Colonic mucosa (tissue), 4 donors: ENCODE data around the gene LMF1. TPM values are rescaled to one million over a fixed set of nuclear protein-coding genes. Genes with fewer than 3 reads are reported as not detected.

ENCODE experiments used
- DNase-seq: peaks from one replicate; pipeline ENCODE4 v3.0.0-alpha.2; 2020
- H3K27ac ChIP-seq: fragments of 200-600 bp; one replicate; pipeline ENCODE4 v1.8.0; 2021
- H3K27me3 ChIP-seq: fragments of 200-600 bp; one replicate; pipeline ENCODE4 v1.8.0; 2021
- H3K36me3 ChIP-seq: fragments of 200-600 bp; one replicate; pipeline ENCODE4 v1.8.0; 2021
- H3K4me1 ChIP-seq: fragments of 200-600 bp; one replicate; pipeline ENCODE4 v1.8.0; 2021; ENCODE audit warnings: mild to moderate bottlenecking
- H3K4me3 ChIP-seq: fragments of 200-600 bp; one replicate; pipeline ENCODE4 v1.8.0; 2021
- H3K9ac ChIP-seq, 2 donors: one replicate each; pipeline ENCODE4 v1.7.0; 2013; ENCODE audit warnings: control low read depth in 2 of 2, low read depth in 2 of 2, low read length in 2 of 2
- H3K9me3 ChIP-seq: fragments of 200-600 bp; one replicate; pipeline ENCODE4 v1.8.0; 2021
- intact Hi-C: fragments of 100-400 bp; cut with DNase I; formaldehyde crosslinking; loops from one replicate; pipeline ENCODE4 v1.14.1; 2022
- total RNA-seq, 2 donors: library from RNA; stranded (reverse); fragmentation: NEBNext Ultra II Directional in 1 of 2; extraction: Animal tissue kit (Norgen Biotek cat#: 25700) in 1 of 2; gene quantifications; one replicate each; pipeline ENCODE4 v1.2.1, GENCODE V29; 2021
- TF ChIP-seq, protein P1 (sequence below): fragments of 200-600 bp; IDR thresholded peaks from one replicate; pipeline ENCODE4 v1.8.0; 2022; ENCODE audit warnings: antibody characterized with exemption, mild to moderate bottlenecking
- donor health status: healthy.
- donor health status: DM: no; HTN: no; CAD: no.
- donor health status: DM: no; HTN: no; CAD: no.

LMF1 gene
- total RNA-seq, 2 donors from 2014 or later = 8.4 to 12.8 TPM

DNA sequence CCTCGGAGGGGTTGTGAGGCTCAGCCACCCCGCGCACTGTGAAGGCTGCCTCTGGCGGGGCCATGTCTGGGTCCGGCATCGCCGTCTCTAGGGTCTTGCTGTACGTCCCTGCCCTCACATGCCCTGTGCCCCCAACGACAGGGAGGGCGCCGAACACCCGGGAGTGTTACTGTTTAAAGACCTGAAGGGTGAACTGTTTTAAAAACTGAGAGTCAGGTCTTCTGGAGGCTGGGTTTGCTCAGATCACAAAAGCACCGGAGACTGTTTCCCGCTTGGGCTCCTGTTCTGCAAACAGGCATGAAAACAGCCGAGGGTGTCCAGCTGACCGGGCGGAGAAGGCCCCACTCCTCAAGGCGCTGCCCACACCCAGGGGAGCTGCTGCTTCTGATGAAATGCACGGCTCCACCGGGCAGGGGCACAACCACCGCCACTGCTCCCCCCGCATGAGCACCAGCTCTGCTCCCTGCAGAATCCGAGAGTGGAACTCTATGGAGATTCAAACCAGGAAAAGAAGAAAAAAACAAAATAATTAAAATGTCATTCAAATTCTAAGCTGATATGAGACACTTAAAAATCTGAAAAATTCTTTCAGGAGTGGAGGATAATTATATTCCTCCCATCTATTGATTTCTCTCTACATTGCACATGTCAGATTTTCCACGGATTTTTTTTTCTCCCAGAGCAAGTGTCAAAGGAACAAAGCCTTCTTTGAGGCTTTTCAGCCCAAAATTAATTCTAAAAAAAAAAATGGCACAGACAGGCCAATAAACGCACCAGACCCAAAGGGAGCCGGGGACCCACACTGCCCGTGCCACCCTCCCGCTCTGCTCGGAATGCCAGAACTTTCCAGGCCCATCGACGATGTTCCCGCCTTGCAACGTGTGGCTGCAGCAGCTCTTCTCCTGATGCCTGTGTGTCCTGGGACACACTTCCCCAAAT, 74.3 kb downstream of the LMF1 start:
- H3K4me1 ChIP-seq = no peaks in the 10 kb centered on the region
- no peak overlapping the region for H3K4me3 ChIP-seq
- no peak for DNase-seq
- H3K9ac ChIP-seq = no peak overlapping the region
- H3K36me3 ChIP-seq = no peaks in the 10 kb centered on the region
- intact Hi-C loops = no loop called here
- no peak overlapping the region for H3K27ac ChIP-seq
- no peaks in the 10 kb centered on the region for H3K9me3 ChIP-seq
- TF ChIP-seq, protein P1, sequence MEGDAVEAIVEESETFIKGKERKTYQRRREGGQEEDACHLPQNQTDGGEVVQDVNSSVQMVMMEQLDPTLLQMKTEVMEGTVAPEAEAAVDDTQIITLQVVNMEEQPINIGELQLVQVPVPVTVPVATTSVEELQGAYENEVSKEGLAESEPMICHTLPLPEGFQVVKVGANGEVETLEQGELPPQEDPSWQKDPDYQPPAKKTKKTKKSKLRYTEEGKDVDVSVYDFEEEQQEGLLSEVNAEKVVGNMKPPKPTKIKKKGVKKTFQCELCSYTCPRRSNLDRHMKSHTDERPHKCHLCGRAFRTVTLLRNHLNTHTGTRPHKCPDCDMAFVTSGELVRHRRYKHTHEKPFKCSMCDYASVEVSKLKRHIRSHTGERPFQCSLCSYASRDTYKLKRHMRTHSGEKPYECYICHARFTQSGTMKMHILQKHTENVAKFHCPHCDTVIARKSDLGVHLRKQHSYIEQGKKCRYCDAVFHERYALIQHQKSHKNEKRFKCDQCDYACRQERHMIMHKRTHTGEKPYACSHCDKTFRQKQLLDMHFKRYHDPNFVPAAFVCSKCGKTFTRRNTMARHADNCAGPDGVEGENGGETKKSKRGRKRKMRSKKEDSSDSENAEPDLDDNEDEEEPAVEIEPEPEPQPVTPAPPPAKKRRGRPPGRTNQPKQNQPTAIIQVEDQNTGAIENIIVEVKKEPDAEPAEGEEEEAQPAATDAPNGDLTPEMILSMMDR = no peak
- H3K27me3 ChIP-seq = no peaks in the 10 kb centered on the region

DNA sequence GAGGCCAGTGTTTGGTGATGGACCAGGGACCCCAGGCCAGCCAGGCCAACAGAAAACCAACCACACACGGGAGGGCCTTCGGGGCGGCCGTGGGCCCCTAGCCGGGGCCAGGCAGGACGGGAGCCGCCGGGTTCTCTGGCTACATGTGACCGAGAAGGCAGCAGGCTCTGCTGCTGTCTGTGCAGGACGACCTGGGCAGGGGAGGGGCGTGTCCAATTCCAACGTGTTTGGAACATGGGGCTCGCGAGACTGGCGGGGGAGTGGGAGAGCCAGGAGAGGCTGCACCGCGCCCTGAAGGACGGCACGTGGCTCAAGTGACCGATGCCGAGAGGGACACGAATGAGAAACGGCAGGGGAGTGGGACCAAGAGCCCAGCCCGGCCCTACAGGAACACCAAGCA, 75.4 kb downstream of the LMF1 start:
- no peak for DNase-seq
- intact Hi-C loops = no loop called here
- no peaks in the 10 kb centered on the region for H3K36me3 ChIP-seq
- H3K4me1 ChIP-seq = no peaks in the 10 kb centered on the region
- TF ChIP-seq, protein P1 = no peak
- no peaks in the 10 kb centered on the region for H3K27me3 ChIP-seq
- H3K9ac ChIP-seq = no peak overlapping the region
- no peak overlapping the region for H3K27ac ChIP-seq
- no peaks in the 10 kb centered on the region for H3K9me3 ChIP-seq
- H3K4me3 ChIP-seq = no peak overlapping the region

DNA sequence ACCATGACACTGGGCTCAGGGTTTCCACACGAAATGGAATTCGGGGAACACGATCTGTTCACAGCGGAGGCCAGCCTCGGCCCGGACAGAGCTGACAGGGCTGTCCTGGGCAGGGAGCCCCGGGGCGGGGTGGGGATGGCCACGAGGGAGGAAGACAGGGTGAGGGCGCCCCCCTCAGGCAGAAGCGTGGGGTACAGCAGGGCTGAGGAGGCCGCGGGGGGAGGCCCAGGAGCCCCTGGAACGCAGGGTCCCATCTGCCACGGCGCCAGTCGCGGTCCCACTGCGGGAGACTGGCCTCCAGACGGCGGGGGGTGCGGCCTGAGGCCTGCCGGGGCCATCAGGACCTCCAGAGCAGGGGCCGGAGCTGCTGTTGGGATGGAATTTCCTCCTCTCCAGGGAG, 75.9 kb downstream of the LMF1 start:
- no peak for DNase-seq
- intact Hi-C loops = no loop called here
- Histone ChIP-seq H3K36me3 (no peaks in the 10 kb centered on the region), H3K9me3 (no peaks in the 10 kb centered on the region), H3K27me3 (no peaks in the 10 kb centered on the region), H3K4me1 (no peaks in the 10 kb centered on the region), H3K9ac (no peak overlapping the region), H3K4me3 (no peak overlapping the region), H3K27ac (no peak overlapping the region)
- TF ChIP-seq, protein P1 = no peak

DNA sequence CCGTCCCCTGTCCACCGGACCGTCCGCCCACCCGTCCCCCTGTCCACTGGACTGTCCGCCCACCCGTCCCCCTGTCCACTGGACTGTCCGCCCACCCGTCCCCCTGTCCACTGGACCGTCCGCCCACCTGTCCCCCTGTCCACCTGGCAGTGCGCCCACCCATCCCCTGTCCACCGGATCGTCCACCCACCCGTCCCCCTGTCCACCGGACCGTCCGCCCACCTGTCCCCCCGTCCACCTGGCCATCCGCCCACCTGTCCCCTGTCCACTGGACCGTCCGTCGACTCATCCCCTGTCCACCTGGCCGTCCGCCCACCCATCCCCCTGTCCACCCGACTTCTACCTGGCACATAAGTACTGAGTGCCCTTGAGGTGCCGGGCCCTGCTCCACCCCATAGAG, 76.6 kb downstream of the LMF1 start:
- Histone ChIP-seq H3K27me3 (no peaks in the 10 kb centered on the region), H3K27ac (no peak overlapping the region), H3K4me3 (no peak overlapping the region), H3K4me1 (no peaks in the 10 kb centered on the region), H3K9me3 (no peaks in the 10 kb centered on the region), H3K36me3 (no peaks in the 10 kb centered on the region), H3K9ac (no peak overlapping the region)
- intact Hi-C loops = no loop called here
- TF ChIP-seq, protein P1 = no peak
- DNase-seq = no peak

DNA sequence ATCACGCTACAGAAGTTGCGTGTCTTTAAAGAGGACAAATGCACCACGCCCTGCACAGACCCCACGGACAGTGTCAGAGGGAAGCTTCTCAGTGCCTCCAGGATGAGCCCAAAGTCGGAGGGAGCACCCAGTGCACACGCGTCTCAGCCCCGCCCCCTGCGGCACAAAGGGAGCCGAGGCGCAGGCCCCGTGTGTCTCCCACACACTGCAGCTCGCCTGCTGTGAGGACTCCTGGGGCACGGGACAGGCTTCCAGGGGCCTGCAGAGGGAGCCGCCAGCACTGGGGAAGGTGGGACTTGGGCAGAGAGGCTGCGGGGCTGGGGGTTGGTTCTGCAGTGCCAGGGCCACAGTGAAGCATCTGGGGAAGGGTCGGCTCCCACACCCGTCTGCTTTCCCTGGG, 77.4 kb downstream of the LMF1 start:
- Histone ChIP-seq H3K27me3 (no peaks in the 10 kb centered on the region), H3K9me3 (no peaks in the 10 kb centered on the region), H3K36me3 (no peaks in the 10 kb centered on the region), H3K4me1 (no peaks in the 10 kb centered on the region), H3K9ac (no peak overlapping the region), H3K4me3 (no peak overlapping the region), H3K27ac (no peak overlapping the region)
- intact Hi-C loops = no loop called here
- DNase-seq = no peak
- TF ChIP-seq, protein P1 = no peak
